EH (cell line): ENCODE results near the gene NRXN3.

Experiments
- DNase-seq: peaks from one replicate; pipeline ENCODE4 v3.0.0-alpha.2; 2015; ENCODE audit warnings: low read depth

Gene NRXN3

DNA sequence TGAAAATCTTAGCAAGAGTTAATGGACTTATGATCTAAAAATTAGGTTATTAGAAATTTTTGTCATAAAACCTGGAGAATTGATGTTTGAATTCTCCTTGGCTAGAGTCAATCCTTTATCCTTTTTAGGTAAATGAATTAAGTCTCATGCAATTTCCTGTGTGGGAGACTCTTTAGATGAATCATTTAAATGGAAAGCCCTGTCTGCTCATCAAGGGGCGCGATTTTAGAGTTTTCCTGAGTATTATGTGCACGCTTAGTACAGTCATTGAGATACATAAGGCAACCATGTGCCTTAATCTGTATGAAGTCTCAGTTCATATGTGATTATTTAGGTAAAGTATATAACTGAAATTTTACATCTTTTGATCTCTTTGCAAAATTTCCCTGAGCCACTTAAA lies 974.7 kb downstream of the NRXN3 start:
- DNase-seq, result peak; percentile 52

DNA sequence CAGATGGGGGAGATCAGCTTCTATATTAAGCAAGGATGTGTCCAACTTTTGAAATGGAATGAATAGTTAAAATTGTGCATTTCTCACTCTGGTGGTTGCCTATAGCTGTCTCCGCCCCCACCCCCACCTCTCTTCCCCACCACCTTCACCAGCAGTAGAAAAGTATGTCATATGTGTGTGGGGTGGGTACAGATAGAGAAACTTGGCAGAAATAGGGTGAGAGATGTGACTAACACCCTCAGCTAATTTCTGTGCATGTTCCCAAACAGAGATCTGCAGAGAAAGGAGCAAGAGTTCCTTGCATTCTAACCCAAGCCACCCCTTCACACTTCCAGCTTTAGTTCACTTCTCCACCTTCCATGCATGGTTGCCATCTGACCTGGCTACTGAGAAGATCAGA lies 980.1 kb downstream of the NRXN3 start:
- DNase-seq, result no peak

DNA sequence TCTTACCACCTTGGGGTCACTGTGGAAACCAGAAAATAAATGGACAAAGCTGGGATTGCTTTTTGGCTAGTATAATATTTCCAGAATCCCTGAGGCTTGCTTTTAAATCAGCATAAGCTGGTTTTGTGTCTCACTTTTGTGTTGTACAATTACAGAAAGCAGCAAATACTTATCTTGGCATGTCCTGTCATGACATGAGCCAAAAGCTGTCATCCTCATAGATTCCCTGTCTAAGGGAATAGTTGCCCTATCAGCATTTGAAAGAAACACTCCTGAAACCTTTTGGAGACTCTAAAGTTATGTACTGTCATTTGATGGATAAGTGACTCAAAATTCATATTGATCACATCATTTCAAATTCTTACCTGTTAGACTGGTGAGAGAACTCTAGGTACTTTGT lies 987.2 kb downstream of the NRXN3 start:
- DNase-seq, result no peak

DNA sequence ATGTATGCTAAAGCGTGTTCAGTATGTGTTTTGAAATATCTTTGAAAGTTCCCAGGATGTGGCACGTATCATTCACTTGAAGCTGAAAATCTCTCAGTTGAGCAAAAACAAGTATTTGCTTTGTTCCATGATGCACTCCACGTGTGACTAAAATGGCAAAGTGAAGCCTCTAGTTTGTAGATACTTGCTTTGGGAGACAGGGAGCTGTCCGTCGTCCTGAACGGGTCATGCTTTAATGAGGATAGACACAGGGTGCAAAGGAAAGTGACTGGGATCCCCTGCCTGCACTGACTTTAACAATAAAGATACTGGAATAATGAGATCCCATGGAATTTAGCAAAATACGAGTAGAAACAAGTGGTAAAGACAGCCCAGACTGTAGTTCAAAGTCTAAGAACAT lies 991.4 kb downstream of the NRXN3 start:
- peak; percentile 71 for DNase-seq

DNA sequence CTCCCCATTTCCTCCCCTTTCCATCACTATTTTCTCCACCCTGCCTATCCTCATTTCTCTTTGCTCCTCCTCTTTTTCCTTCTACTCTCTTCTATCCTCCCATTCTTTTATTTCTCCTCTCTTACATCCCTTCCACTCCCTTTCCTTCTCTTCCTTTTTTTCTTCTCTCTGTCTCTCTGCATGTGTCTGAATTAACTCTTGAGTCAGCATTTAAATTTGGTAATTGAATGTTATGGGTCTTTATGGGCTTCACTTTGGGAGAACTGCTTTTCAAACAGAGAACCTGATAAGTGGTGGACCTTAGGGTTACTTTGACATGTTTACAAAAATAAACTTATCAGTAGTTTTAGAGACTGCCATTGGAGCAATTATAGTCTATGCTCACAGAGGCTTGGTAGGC lies 992.7 kb downstream of the NRXN3 start:
- no peak for DNase-seq

DNA sequence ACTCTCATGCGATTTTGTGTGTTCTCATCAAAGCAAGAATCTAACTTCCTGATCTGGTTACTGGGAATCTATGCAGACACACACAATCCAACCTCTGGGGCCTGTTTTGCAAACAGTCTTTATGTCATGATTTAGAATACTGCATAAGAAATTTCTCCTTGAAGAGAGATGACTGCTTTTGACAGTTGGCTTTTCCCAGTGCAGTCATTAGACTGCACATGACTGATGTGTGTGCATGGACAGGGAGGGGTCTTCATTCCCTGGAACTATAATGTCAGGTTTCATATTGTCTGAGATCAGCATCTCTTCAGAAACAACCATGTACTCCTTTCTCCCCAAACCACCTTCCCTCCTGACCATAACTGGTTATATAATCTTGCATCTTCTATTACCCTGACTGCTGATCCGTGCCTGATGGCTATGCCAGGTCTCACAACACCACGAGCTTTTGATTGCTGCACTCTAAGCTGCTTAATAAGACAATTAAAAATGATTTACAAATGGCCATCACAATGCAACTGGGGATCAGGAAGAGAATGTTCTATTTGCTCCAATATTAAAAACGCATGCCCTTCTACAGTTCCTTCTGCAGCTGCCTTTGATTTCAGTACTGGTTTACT lies 995.4 kb downstream of the NRXN3 start:
- DNase-seq, result no peak

DNA sequence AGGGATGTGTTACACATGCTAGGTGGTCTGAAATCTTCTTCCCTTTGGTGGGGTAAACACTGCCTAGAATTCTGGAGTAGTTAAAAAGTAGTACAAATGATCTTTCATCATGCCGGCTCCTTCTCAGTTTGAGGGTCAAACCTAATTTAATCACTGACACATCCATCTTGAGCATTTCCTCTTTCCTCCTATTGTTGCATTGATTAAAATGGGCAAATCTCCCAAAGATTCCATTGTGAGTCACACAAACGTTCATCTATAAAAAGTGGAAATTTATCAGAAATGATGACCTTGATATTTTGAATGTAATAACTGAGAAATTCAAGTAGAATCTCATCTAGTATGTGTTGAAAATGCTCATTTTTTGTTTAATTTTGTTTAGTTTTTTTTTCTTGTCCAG lies 996.0 kb downstream of the NRXN3 start:
- no peak for DNase-seq

DNA sequence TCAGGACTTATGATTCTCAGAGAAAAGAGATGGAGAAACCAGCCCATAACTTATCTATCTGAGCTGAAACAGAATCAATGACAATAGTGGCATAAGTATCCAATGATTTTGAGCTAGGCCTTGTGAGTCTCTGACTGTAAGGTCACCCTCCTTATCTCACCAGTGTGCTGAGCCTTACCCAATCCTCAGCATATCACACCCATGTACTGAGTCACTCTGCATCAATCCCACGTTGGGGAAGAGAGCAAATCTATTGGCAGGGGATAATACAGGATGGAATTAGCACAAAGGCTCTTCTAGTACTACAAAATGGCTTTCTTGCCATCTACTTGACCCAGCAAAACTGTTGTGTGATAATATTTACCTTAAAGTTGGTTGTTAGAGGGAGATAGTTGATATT lies 997.8 kb downstream of the NRXN3 start:
- DNase-seq, result peak; percentile 2

DNA sequence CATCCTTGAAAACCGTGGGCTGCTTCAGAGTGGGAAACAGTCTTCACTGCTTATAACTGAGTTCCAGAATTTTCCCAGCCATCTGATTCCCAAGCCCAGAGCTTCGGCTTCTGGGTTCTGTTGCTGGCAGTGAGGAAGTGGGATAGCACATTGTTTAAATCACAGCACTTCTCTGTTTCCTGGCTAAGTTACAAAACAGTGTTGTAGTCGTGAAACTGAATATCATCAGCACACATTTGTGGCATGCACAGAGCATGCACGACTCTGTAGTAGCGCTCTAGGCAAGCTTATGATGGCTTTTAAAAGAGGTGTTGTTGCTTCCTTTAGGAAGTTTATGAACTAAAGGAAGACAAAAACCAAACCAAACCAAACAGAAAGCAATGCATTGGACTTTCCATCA lies 1005.5 kb downstream of the NRXN3 start:
- peak; percentile 45 for DNase-seq

DNA sequence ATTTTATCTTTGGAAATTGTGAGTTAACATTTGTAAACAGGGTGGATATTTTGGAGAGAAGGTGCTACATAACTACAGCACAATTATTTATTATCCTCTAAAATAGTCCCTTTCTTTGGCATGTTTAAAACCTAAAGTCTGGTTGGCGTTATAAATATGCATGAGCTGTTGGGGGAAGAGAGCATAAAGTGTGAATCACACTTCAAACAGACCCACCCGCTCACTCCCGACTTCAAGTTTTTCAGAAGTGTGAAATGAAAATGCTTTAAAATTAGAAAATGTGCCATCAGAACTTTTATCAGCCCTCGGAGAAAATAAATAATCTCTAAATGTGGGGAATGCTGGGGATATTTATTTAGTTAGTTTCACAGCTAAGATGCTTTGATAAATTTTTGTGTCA lies 1006.9 kb downstream of the NRXN3 start:
- no peak for DNase-seq

DNA sequence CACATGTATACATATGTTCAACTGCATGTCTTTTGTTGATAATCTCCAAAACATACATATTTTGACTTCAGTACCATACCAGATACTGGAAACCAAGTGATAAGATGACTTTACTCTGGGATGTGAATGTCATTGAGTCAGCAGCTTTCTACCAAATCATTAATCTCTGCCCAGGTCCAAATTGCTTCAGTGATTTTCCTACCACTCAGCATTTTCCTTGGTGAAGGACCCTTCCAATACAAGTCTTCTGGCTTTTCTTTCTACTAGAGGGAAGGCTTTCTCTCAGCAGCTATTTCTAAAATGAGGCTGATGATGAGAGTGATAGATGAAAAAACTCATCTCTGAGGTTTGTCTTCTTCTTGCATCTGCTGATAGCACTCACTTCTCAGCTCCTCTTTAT lies 1008.5 kb downstream of the NRXN3 start:
- no peak for DNase-seq

DNA sequence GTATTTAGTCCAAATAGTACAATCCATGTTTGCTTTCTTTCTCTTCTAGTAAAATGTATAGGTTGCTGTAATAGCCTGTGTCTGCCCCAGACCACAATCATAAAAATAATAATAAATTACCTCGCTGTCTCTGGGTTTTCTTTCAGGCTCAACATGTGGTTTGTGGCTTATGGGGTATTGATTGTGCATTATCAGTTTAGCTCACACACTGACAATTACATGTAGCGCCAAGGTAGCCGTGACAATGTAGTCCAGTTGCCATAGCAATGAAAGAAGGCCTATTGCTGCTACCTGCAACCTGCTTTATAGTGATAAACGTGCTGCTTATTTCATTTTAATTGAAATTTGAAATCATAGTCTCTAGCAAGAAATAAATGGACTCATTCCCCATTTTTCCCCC lies 1009.8 kb downstream of the NRXN3 start:
- no peak for DNase-seq

DNA sequence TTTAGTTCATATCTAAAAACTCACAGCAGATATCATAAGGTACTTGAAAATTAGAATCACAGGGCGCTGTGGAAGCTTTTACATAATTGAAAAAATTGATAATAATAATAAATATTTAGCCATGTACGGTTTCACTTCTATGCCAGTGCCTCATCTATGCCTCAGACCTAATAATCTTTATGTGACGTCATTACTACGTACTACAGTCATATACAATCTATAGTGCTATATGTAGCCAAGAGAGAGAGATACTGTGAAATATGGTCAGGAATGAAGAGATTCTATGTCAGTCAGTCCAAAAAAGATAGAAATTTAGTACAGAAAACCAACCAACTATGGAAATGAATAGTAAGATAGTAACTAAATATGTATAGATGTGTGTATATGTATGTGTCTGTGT lies 1010.5 kb downstream of the NRXN3 start:
- DNase-seq, result no peak

DNA sequence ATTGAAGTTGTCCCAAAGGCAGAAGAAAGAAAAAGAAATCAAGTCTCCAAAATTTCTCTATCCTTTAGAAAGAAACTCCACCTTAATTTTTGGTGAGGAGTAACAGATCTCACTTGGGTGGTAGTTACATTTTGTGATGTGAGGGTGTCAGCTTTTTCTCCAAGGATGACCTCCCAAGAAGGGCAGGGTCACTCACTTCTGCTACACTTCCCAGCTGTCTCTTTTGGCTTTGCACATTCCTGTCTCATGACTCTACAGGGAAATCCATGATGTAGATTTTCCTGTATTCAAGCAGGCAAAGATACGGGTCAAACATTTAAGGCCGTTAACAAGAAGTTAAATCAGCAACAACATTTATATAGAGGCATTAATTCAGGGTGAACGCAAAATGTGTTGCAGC lies 1016.4 kb downstream of the NRXN3 start:
- DNase-seq, result peak; percentile 68

DNA sequence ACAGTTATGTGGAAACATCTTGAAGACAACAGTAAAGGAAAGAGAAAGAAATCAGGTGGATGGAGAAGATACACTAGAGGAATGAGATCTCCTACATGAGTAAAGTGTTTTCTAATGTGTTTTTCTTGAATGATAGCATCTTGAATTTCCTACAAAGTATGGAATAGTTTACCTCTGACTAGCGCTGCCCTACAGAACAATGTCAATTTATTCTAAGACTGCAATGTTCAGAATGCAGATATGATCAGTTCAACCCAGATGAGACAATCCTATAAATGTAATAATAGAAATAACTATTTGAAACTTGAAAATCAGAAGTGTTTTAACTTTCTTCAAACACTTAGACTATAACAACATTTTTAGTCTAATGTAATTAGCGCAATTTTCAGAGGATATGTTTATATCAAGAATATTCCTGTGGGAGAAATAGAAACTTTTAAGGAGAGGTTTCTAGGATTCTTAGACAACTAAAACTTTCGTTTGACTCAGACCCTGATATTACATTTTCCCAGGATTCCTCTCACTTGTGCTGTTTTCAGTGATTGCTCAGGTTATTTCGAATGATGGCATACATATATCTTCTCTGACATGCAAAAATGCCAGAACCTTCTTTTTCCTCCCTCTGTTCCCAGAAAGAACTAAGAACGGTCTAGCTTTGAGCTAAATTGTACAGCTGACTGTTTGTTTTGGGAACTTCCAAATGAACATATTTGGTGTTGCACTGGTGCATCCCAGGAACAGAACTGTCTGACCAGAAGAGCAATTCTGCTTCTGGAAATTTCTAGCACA lies 1023.7 kb downstream of the NRXN3 start:
- peak; percentile 60 for DNase-seq

DNA sequence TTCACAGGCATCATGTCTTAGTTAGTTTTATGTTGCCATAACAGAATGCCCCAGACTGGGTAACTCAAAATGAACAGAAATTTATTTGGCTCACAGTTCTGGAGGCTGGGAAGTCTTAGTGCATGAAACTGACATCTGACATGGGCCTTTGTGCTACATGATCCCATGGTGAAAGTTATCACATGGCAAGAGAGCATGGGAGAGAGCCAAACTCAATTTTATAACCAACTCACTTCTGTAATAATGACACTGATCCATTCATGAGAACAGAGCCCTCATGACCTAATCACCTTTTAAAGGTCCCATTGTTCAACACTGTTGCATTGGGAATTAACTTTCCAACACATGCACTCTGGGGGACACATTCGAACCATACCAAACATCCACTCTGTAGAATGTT lies 1026.0 kb downstream of the NRXN3 start:
- no peak for DNase-seq

DNA sequence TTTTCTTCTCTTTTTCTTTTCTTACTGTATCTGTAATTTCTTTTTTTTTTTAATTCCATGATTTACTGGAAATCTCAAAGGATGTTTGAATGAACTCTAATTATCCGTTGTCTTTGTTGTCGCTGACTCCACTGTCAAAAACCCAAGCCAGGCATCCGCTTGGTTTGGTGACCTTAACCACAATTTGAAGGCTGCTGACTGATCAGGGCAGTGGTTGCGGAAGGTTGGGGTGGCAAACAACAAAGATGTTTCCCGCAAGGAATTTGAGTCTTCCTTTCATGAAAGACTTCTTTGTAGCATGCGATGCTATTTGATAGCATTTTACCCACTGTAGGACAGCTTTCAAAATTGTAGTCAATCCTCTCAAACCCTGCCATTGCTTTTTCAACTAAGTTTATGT lies 1027.3 kb downstream of the NRXN3 start:
- no peak for DNase-seq

DNA sequence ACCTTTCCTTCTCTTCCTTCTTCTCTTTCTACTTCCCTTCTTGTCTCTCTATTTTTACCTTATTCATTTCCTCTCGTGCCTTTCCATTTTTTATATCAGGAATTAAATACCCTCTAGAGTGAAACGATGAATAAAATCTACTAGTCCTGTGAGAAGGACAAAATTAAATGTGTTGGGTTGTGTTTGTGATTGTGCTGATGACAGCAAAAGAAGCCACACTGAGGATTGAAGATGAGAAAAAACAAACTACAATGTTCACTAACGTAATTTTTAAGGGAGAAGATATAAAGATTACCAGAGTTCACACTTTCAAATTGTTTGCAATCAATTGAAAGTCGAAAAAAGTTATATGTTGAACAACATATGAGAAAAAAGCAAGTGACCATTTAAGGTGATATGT lies 1029.0 kb downstream of the NRXN3 start:
- no peak for DNase-seq

DNA sequence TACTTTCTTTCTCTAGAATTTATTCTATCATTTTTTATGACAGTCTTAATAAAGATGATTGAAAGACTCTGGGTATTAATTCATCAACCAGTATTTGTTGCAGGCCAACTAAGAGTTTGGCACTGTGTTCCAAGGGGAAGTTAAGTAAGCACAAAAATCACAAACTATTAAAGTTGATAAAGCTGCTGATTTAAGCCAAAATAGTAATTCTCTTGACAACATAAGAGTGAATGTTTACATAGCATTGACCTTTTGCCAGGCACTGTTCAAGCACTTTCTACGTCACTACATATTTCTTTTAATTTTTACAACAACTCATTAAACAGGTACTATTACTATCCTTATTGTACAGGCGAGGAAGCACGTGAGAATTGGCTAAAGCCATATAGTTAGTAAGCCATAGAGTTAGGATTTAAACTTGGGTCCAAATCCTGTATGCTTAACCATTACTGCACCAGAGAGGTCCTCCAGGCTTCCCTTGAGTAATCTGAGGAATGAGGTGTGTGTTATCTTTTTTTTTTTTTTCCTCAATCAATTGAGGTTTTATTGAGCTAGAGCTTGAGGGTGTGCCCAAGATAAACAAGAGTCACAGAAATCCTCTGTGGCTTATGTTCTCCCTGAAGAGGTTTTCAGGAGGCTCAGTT lies 1031.5 kb downstream of the NRXN3 start:
- DNase-seq, result peak; percentile 3

DNA sequence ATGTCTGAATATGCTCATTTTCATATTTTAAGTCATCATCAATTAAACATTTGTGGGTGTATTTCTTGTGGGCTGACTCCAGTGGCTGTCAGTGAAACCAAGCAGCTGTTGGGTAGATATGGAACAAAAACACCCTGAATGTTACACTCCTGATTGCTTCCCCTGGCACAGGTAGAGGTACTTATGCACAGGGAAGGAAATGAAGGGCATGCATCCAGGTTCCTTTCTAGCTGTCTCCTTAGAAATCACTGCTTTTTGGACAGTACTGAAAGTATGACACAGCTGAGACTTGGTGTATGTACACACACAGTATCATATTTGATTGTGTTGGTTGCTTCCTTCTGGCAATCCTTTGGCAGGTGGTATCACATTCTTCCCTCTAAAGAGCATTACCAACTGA lies 1034.4 kb downstream of the NRXN3 start:
- no peak for DNase-seq

DNA sequence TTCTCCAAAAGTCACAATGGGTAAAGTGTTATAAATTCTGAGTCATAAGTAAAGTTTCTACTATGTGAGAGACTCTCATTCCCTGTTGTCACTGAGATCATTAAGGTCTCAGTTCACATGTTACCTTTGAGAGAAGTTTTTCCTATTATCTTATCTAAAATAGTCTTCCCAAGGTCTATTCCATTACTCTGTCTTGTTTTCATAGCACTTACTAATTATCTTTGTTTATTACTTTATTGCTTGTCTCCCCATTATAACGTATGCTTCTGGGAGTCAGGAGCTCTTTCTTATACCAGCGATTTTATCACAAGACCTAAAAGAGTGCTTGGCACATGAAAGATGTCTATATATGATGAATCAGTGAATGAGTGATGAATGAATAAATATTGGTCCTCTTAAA lies 1039.2 kb downstream of the NRXN3 start:
- DNase-seq, result no peak

DNA sequence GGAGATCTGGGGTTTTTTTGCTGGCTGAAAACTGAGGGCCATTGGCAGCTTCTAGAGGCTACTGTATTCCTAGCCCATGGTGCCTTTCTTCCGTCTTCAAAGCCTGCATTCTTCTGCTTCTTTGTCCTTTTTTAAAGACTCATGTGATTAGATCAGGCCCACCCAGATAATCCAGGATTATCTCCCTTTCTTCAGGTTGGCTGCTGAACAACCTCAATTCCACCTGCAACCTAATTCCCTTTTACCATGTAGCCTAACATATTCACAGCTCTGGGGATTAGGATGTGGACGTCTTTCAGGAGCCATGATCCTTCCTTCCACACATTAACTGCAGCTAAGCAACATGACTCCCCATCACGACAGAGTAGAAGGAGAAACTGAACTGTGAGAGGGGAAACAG lies 1055.6 kb downstream of the NRXN3 start:
- DNase-seq, result no peak

DNA sequence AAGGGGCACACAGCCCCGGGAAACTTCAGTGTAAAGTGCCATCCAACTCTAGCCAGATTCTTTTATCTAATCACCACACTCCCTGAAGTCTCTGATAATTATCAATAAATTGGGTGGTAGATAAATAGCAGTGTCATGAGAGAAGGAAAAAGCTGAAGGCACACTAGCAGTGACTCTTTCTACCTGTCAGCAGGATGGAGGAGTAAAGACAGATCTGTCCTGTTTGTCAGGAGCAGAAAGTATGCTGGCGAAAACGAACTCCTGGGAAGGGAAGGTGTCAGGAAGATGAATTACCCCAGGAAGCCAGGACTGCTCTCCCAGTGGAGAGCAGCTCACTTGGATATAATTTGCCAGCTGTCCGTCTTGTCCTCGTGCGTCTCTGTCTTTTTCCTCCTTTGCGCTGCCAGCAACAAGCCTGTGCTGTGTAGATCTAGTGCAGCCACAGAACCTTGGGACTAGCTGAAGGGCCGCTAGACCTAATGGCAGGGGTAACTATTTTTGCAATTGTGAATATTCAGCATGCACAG lies 1059.3 kb downstream of the NRXN3 start:
- no peak for DNase-seq
